GM12878 (cell line): ENCODE results near the gene FXYD4.

Source experiments
- CHD1 ChIP-seq: IDR thresholded peaks from 2 replicates; pipeline ENCODE4 v1.6.1; 2012; ENCODE audit warnings: low read depth, low read length, improper control_type of control experiment
- MEF2A ChIP-seq: IDR thresholded peaks from 2 replicates; pipeline ENCODE4 v1.6.1; 2011; ENCODE audit warnings: low read depth, mild to moderate bottlenecking, low read length, moderate library complexity; ENCODE audit not compliant: insufficient read depth
- POLR2A ChIP-seq: IDR thresholded peaks from 2 replicates; pipeline ENCODE4 v1.6.1; 2011; ENCODE audit warnings: low read depth, mild to moderate bottlenecking, low read length
- YY1 ChIP-seq: IDR thresholded peaks from 2 replicates; pipeline ENCODE4 v1.6.1; 2011; ENCODE audit warnings: low read depth, mild to moderate bottlenecking, low read length

DNA sequence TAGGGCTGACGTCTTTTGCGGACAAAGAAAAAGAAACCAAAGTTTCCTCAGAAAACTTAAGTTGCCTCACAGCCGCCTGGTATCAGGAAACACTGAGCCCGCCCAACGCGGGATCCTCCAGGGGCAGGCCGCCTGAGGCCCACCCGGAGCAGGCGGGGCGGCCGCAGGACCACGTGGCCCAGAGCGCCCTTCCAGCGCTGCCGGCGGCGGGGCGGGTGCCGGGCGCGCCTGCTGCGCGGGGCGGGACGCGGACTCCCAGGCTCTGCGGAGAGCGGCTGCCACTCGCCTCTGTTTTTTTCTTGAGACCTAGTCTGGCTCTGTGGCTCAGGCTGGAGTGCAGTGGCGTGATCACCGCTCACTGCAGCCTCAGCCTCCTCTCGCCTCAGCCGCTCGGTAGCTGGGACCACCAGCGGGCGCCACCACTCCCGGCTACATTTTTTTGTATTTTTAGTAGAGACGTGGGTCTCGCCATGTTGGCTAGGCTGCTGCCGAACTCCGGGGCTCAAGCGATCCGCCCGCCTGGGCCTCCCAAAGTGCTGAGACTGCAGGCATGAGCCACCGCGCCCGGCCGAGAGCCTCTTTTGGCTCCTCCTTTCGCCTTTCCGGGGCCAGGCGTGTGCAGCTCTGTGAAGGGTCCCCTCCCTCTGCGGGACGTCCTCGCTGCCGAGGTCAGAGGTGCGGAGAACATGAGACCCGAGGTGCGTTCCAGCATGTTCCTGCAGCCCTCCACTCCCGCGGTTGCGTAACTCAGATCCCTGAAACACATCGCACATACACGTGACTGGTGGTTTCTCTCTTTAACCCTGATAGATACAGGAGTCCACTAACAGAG, 49.1 kb downstream of the FXYD4 start:
- TF ChIP-seq POLR2A: peak; percentile 76
- no peak for TF ChIP-seq MEF2A
- TF ChIP-seq CHD1: 0 out of 2 replicates have a peak, but pooled peaks have one; percentile 50
- peak; percentile 75 for TF ChIP-seq YY1
